ENCODE measurements around the gene S100G. TPM values are rescaled to one million over a fixed set of nuclear protein-coding genes. Genes with fewer than 3 reads are reported as not detected.
"Not testable (repeated sequence)": the region's sequence is repeated elsewhere in the genome, so short reads cannot be mapped to it uniquely, and the experiment has no call there.

Gene S100G
- polyA plus RNA-seq (2011; rRNA removed) (not detected in 2 replicates), polyA minus RNA-seq (2011; rRNA and poly(A)+ RNA removed) (not detected in 2 replicates)

DNA sequence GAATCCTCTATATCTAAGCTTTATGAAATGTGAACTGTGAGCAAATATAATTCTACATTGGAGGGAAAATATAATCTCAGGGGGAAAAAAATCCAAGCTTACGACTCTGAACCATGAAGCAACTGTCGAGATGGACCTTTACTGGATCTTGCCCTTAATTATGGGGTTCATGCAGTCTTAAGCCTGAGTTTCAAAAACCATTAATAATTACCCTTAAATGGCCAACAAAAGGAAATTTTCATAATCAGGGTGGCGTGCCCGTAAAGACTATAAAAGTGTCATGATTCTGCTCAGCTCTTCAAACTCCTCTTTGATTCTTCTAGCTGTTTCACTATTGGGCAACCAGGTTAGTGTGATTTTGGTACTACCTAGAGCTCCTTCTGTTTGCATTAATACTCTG, at the start of gene S100G:
Gene S100G (plus strand): TSS at position 301 of the 400 bp plus-strand sequence. CDS start 849 bp downstream, outside the sequence.
- Histone ChIP-seq H3K36me3 (ENCODE audit: control insufficient read depth, insufficient read depth, low read length) (no peaks in the 10 kb centered on the region), H3K4me3 (ENCODE audit: low read depth, low read length) (no peak within 1 kb of the TSS), H3K27me3 (ENCODE audit: control insufficient read depth, insufficient read depth, low read length) (no peaks in the 10 kb centered on the region)
- TF ChIP-seq CTCF (IDR thresholded peaks at IDR 0.05; ENCODE audit: insufficient read depth, low read depth, low read length): no peak
- POLR2A ChIA-PET: no interaction called here
- no peak for DNase-seq (ENCODE audit: low read depth)
- CTCF ChIA-PET: interaction anchor here (0.8 to 2.8 kb wide), 3 partner anchors 9 to 206 kb away, joined by 3 to 11 read pairs (median 3); no protein-coding TSS in a partner anchor

DNA sequence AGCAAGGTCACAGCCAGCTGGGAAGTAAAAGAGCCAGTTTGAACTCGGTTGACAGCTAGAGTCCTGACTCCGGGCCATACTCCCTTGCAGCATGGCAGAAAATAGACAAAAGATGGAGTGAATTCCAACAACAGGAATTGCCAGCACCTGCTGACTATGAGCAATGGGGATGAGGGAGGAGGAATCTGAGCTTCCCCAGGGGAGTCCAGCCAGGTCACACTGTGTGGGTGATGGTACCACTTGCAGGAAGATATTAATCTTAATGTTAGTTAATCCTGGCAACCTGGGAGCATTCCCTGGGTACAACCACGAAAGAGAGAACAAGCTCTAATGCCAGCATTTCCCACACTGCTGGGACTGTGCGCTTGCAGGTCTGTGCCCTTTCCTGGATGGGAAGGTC, 48.1 kb upstream of the S100G start:
- no peak for DNase-seq (ENCODE audit: low read depth)
- ChIA-PET POLR2A (no interaction called here), CTCF (no interaction called here)
- H3K36me3 ChIP-seq (ENCODE audit: control insufficient read depth, insufficient read depth, low read length): no peaks in the 10 kb centered on the region
- no peak for TF ChIP-seq CTCF (IDR thresholded peaks at IDR 0.05; ENCODE audit: insufficient read depth, low read depth, low read length)
- no peaks in the 10 kb centered on the region for H3K27me3 ChIP-seq (ENCODE audit: control insufficient read depth, insufficient read depth, low read length)
- H3K4me3 ChIP-seq (ENCODE audit: low read depth, low read length): no peak overlapping the region

DNA sequence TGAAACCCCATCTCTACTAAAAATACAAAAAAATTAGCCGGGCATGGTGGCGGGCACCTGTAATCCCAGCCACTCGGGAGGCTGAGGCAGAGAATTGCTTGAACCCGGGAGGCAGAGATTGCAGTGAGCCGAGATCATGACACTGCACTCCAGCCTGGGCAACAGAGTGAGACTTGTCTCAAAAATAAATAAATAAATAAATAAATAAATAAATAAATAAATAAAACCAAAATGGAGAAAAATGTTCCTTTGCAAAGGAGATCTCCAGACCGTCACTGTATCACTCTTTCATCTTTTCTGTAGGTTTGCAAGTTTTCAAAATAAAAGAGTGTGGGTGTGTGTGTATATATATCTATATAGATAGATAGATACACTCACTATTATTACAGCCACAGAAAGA, 46.7 kb upstream of the S100G start:
- POLR2A ChIA-PET; CTCF ChIA-PET; H3K4me3 ChIP-seq (ENCODE audit: low read depth, low read length); H3K27me3 ChIP-seq (ENCODE audit: control insufficient read depth, insufficient read depth, low read length); H3K36me3 ChIP-seq (ENCODE audit: control insufficient read depth, insufficient read depth, low read length); DNase-seq (ENCODE audit: low read depth): not testable (repeated sequence)

GRCh38 chrX:16603822-16604221, 46.1 kb upstream of the S100G start:
- ChIA-PET POLR2A (no interaction called here), CTCF (no interaction called here)
- no peak for DNase-seq (ENCODE audit: low read depth)
- no peak overlapping the region for H3K4me3 ChIP-seq (ENCODE audit: low read depth, low read length)
- H3K27me3 ChIP-seq (ENCODE audit: control insufficient read depth, insufficient read depth, low read length): no peaks in the 10 kb centered on the region
- no peaks in the 10 kb centered on the region for H3K36me3 ChIP-seq (ENCODE audit: control insufficient read depth, insufficient read depth, low read length)
- TF ChIP-seq CTCF (IDR thresholded peaks at IDR 0.05; ENCODE audit: insufficient read depth, low read depth, low read length): no peak

DNA sequence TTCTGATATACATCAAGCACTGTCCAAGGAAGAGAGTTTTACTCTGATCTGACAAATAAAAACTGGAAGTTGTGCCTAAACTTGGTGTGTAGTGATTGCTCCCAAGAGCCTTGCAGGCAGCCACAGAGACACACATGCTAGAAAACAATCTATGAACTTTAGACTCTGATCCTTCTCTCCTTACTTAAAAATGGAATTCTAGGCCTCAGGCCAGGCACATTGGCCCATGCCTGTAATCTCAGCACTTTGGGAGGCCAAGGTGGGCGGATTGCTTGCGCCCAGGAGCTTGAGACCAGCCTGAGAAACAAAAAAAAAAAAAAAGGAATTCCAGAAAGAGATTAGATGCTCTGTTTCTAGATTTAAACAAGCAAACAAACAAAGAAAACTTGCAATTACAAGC, 45.6 kb upstream of the S100G start:
- ChIA-PET CTCF (no interaction called here), POLR2A (no interaction called here)
- TF ChIP-seq CTCF (IDR thresholded peaks at IDR 0.05; ENCODE audit: insufficient read depth, low read depth, low read length): no peak
- no peak for DNase-seq (ENCODE audit: low read depth)
- H3K4me3 ChIP-seq (ENCODE audit: low read depth, low read length): no peak overlapping the region
- no peaks in the 10 kb centered on the region for H3K27me3 ChIP-seq (ENCODE audit: control insufficient read depth, insufficient read depth, low read length)
- H3K36me3 ChIP-seq (ENCODE audit: control insufficient read depth, insufficient read depth, low read length): no peaks in the 10 kb centered on the region

GRCh38 chrX:16606142-16606720, 43.7 kb upstream of the S100G start:
- Histone ChIP-seq H3K27me3 (ENCODE audit: control insufficient read depth, insufficient read depth, low read length) (no peaks in the 10 kb centered on the region), H3K4me3 (ENCODE audit: low read depth, low read length) (no peak overlapping the region), H3K36me3 (ENCODE audit: control insufficient read depth, insufficient read depth, low read length) (no peaks in the 10 kb centered on the region)
- DNase-seq (ENCODE audit: low read depth): no peak
- no peak for TF ChIP-seq CTCF (IDR thresholded peaks at IDR 0.05; ENCODE audit: insufficient read depth, low read depth, low read length)
- POLR2A ChIA-PET: no interaction called here
- CTCF ChIA-PET: interaction anchor here (1.0 kb wide), 1 partner anchor 161 kb away, joined by 3 read pairs; no protein-coding TSS in a partner anchor
